CD4-positive, alpha-beta T cell treated with Interleukin-4 for 1 hour (primary cell): ENCODE results near the gene KSR1.
"Not testable (repeated sequence)": the region's sequence is repeated elsewhere in the genome, so short reads cannot be mapped to it uniquely, and the experiment has no call there.

Experiments used
- DNase-seq, 2 donors: peaks; one replicate each; pipeline ENCODE4 v3.0.0-alpha.2; 2020 to 2022

Gene KSR1

DNA sequence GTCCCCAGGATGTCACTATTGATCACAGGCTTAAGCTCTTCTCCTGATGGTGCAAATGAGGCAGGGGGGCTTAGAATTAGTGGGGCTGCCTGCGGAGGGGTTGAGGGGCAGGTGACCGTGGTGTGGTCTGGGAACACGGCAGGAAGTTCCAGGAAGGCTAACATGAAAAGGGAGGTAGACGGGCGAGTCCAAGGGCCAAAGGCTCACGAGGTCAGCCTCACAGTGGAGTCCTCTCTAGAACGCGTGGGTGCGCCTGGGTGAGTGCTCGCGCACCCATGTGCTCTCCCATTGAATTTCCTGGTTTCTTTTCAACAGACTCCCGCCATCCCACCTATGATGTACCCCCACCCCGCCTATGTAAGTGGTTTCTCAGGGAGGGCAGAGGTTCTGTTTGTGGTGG is 190.0 kb downstream of the KSR1 start:
- DNase-seq, result no peak

DNA sequence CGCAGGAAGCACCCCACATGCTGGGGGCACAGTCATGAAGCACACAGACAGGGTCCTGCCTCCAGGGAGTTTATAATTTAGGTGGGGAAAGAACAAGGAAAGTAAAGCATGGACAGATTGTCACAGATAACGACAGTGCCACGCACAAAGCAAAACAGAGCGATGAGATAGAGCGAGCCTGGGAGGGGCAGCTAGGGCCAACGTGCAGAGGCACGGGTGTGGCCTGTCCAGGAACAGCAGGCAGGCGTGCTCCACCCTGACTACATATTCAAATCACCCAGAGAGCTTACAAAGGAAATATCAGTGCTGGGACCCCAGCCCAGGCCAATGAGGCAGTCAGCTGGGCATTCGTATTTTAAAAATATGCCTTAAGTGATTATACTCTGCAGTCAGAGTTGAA is 191.5 kb downstream of the KSR1 start:
- DNase-seq, result no peak

DNA sequence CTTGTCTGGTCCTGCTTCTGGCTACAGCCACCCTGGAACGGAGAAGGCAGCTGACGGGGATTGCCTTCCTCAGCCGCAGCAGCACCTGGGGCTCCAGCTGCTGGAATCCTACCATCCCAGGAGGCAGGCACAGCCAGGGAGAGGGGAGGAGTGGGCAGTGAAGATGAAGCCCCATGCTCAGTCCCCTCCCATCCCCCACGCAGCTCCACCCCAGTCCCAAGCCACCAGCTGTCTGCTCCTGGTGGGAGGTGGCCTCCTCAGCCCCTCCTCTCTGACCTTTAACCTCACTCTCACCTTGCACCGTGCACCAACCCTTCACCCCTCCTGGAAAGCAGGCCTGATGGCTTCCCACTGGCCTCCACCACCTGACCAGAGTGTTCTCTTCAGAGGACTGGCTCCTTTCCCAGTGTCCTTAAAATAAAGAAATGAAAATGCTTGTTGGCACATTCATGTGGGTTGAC is 192.9 kb downstream of the KSR1 start:
- not testable (repeated sequence) for DNase-seq

DNA sequence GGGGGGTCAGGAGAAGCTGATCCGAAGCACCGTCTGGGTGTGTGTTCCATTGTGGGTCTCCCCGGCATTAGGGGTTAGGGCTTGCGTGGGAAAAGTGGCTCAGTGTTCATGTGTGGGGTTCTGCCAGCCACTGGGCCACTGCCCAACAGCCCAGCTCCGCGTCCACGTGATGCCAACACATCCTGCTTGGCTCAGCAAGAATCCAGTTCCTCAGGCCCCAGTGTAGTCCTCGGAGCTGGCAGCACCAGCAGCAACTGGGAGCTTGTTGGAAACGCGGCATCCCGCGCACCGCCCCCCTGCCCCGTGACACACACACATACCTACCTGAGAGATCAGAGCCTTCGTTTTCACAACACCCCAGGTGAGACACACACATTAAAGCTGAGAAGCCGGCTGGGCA is 193.7 kb downstream of the KSR1 start:
- DNase-seq, result no peak

DNA sequence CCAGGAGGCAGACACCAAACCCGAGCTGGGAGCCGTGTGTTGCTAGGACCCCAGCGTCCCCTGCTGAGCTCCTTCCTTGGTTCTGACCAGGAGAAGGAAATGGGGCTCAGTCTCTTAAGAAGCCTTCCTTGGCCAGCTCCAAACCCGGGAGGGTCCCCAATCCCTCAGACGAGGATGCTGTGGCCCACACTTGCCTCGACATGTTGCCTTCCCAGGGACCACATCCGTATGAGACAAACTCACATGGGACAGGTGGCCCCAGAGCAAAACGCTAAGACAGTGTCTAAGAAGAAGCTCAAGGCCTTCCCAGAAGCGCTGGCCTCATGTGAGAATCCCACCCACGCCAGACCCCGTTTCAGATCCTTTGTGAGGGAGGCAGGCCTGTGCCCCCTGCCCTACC is 194.6 kb downstream of the KSR1 start:
- no peak for DNase-seq

DNA sequence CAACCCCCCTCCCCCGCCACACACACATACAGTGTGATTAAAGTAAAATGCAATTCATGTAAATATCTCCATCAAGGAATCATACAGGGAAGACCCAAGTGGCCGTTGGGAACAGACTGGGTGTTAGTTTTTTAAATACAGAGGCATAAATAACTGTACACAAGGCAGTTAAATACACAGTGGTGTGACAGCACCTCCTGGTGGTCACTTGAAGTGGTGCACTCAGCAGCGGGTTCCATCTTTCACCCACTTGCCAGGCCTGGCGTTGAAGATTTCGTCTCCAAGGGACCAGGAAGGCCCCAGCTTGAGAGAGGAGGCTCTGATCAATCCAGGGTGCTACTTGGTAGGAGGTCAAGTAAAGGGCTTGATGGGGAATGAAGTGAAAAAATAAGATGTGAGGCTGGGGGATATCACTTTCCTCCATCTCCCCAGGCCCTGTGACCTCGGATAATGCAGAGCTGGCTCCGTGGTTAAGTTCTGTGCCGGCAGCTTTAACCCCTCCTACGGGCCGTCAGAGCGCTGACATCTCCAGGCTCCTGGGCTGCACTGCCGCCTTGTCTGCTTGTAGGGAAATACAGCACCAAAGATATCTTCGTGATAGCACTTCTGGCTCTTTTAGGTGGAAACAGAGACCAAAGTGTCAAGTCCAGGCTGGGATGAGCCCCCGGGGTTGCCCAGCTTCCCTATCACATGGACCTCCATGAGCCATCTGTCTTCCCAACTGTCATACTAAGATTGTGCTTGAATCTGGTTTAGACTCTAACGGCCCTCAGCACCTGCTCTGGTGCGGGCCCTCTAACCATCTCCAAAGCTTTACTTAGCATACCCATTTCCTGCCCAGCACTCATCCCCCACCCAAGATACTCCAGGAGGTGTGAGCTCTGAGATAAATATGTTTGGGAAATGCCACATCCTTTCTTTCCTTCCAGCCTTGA is 195.4 kb downstream of the KSR1 start:
- DNase-seq, result peak; percentile 69

DNA sequence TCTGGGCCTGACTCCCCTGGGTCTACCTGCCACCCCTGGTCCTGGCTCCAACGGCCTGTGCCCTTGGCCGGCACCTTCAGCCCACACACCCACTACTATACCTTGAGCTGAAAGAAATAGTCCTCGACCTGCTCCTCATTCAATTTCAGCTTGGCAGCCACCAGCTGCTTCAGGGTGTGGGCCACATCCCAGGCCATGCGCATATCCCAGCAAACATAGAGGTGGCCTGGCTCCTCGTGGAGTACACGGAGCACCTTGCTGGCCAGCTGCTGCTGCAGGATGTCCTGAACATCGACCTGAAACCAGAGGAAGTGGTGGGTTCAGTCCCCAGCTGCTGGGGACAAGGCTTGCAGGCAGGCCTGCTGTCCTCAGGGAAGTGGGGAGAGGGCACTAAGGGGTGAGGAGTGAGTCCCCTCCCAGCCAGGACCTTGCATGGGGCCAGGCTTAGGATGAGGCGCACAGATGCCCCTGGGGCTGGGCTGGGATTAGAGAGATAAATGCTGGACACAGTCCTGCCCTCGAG is 197.3 kb downstream of the KSR1 start:
- not testable (repeated sequence) for DNase-seq

DNA sequence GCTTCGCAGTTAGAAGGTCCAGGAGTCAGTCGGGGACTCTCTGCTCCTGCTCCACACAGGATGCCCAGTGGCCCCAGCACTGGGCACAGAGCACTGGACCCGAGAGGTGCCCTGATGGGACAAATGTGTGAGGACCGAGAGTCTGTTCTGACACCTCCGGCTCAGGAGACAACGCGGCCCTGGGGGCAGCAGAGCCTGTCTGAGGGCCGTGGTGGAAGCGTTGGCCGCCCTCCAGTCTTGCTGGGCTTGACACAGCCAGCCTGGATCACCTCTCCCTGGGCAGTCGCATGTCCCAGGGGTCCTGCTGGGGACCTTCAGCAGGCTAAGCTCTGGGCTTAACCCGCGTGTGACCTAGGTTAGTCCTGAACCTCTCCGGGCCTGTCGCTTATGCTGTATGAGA is 197.9 kb downstream of the KSR1 start:
- no peak for DNase-seq

DNA sequence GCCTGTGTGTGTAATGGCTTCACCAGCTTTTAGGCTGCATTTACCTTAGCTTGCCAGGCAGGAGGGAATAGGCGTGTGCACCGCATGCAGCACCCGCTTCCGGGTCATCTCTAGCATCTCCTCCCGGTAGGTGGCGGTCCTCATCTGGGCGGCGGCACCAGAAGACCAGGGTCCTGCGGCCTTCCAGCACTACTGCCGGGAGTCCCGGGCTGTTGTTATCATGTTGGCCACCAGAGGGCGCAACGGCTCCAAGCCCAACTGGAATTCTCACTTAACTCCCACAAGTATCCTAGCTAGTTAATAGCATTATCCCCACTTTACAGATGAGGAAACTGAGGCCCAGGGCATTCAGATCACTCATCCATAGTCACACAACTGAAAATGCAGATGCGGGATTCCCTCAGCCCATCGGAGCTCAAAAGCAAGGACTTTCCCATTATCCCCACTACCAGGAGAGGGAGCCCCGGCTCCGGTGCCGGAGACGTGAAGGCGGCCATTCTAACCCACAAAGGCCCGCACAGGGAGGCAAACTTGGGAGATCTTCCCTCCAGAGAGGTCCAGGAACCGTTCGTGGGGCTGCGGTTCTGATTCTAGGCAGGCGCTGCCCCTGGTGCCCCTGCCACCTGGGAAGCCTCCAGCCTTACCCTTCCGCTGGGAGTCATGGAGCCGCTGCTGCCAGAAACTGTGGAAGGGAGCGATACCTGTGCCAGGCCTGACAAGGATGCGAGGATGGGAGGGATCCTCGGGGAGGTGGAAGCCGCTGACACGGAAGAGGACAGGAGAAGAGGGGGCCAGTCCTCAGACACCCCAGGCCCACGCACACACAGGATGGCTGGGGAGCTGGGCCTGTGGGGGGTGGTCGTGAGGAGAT is 198.6 kb downstream of the KSR1 start:
- DNase-seq, result peak; percentile 62 to 69

DNA sequence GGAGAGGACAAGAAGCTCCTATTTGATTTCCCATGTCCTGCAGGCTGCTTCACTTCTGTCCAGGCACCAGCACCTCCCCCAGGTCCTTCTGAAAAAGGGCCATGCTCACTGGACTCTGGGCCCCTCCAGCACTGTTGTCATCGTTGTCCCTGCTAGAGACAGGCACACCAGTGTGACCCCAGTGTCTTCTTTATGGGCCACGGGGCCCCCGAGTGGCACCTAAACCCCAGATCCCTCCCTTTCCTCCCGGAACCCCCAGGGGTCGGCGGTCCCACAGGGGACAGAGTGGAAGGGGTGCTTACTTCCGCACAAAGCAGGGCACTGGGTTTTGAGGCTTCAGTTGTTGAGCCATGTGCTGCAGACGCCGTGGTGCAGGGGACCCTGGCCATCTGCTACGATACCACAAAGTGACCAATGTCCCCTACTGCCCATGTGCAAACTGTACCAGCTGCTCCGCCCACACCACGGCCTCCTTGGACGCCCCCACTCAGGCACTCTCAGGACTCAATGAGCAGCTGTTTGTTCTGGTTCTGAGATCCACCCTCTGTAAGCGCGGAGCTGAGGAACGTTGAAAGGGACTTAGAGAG is 199.4 kb downstream of the KSR1 start:
- DNase-seq, result not testable (repeated sequence)

DNA sequence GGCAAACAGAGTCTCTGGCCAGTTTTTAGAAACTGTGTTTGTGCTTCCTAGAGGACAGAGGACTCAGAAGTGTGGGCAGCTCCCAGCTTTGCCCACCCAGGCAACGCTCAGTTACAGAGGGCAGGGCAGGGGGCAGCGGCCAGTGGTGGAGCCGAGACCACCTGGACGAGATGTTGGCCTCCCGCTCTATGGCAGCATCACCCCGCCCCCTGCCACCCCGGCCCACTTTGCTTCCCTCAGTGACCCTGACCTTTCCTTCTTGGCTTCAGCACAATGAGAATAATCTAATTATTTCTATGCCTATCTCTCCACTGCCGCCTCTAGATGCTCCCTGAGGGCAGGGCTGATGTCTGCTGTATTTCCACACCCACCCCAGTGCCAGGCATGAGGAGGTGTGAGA is 200.4 kb downstream of the KSR1 start:
- DNase-seq, result not testable (repeated sequence)

DNA sequence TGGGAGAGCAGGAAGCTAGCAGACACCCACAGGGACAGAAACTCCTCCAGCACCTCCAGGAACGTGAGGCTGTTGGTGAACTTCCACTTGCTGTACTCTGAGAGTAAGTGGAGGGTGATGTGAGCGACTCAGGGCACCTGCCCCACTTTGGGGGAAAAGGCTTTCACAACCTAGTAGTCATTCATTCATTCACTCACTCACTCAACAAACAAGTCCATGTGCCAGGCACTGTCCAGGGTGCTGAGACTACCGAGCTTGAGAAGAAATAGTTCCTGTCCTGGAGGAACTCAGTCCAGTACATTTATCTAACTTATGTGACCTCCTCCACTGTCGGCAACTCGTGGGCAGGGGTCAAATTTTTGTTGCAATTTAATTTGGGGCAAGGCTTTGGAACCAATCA is 201.4 kb downstream of the KSR1 start:
- DNase-seq, result no peak

DNA sequence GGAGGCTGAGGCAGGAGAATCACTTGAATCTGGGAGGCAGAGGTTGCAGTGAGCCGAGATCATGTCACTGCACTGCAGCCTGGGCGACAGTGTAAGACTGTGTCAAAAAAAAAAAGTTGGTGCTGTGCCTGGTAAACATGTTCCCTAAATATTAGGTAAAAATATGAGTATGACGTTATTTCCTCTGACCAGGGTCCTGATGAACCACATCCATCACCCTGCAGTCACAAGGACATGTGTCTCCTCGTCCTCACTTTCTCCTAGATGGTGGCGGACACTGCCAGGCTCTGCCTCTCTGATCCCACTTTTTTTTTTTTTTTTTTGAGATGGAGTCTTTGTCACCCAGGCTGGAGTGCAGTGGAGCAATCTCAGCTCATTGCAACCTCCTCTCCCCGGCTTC is 203.4 kb downstream of the KSR1 start:
- DNase-seq, result no peak

DNA sequence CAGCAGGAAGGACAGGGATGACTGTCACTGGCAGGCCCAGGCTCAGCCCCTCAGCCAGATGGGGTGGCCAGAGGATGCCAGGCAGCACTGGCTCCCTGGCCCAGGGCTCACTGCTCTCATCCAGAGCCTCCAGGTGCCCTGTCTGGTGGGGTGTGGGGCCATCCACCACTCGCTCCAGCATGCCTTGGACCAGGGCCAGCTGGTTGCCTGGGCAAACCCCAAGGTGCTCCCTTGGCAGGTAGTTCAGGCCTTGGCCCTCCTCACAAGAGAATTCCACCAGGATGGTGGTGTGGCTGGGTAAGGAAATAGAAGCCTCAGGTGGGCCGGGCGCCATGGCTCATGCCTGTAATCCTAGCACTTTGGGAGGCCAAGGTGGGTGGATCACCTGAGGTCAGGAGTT is 204.2 kb downstream of the KSR1 start:
- no peak for DNase-seq

DNA sequence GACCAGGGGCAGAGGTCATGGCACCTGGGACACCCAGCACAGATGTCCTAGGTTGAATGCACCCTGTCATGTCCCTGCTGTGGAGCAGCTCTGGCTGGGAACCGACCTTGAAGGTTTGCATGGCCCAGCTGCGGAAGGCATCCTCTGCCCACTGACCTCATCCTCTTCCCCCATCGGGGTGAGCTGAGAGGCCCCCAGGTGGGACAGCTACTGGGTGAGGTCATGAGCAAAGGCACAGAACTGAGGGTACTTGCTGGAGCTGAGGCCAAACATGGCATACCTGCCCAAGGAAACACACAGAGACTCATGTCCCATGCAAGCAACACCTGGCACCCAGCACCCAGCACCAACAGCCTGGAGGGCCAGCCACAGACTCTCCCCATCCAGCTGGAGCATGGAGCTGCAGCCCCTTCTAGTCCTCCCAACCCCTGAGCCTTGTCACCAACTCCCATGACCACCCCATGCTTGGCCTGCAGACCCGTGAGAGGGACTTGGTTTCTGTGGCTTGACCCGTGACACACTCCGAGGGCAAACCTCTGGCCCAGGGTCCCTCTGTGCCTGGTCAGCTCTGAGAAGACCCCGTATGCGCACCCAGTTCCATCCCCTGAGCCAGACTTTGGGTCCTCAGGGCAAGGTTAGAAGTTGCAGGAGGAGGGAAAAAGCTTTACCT is 207.8 kb downstream of the KSR1 start:
- no peak for DNase-seq

DNA sequence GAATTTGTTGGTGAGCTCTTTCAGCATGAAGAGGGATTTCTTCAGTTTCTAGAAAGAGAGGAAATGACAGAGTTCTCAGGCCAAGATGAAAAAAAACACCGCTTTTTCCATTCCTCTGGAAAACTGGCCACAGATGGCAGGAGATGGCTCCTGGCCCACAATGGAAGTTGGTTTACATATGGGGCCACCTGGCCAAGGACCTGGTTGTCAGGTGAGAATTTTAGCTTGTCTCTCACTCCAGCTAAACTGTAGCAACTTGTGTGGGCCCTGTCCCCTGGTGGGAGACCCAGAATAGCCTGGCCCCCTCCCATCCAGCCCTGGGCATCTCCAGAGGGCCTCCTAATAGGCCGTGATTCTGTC is 208.3 kb downstream of the KSR1 start:
- DNase-seq, result no peak

DNA sequence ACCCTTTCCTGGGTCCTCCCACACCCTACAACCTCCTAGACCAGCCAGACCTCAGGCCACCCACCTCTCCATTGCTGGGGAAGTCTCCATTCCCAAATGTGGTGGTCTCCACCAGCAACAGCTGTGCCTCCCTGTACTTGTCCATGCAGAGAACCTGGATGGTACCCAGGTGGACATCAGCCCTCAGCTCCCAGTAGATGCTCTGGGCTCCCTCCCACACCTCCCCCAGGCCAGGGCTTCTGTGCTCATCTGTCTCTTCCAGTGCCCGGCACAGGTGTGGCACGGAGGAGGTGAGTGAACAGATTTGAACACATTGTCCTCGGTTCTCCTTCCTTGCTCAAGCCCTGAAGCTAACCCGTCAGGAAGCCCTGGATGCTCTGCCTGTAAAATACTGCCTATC is 209.3 kb downstream of the KSR1 start:
- DNase-seq, result no peak

DNA sequence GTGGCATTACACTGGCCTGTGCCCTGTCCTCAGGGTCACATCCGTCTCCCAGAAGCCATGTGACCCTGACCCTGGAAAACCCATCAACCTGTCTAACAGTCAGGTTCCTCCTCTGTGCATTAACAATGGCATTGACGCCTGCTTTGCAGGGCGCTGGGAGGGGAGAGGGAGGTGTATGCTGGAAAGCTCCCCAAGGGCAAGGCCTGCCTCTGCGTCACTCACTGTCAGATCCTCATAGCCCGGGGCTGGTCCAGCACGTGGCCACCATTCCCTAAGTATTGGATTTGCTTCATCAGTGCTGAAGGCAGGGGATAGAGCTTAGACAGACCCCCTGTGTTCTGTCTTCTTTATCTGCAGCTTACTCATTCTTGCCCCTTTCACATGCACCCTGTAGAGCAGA is 210.0 kb downstream of the KSR1 start:
- DNase-seq, result not testable (repeated sequence)

DNA sequence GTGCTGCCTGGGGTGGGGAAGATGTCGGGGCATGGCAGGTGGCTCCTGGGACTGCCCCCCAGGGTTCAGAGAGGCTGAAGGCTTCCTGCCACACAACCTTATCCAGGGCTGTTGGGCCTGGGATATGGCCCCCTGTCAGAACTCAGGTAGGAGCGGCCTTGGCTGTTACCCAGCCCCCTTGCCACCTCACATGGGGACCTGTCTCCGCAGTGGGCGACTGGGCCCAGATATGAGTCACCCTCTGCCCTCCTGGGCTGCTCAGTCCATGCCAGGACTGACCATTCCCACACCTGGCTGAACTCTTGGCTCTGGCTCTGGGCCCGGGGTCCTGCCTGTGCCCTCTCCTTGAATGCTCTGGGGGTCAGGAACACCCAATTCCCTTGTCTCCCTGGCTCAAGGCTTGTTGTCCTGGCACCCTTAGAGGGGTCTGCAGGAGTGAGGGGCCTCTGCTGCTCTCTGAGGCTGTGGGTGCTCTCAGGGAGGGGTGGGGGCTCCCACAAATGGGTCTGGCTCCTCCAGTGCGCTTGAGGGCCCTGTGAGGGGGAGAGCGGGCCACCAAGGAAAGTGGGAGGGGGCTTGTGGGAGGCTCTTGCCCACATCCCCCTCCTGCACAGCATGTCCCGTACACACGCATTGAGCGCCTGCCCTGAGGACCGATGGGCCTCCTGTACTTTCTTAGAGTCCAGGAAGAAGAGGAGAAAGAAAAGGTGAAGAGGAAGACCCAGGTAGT is 210.7 kb downstream of the KSR1 start:
- DNase-seq, result no peak

DNA sequence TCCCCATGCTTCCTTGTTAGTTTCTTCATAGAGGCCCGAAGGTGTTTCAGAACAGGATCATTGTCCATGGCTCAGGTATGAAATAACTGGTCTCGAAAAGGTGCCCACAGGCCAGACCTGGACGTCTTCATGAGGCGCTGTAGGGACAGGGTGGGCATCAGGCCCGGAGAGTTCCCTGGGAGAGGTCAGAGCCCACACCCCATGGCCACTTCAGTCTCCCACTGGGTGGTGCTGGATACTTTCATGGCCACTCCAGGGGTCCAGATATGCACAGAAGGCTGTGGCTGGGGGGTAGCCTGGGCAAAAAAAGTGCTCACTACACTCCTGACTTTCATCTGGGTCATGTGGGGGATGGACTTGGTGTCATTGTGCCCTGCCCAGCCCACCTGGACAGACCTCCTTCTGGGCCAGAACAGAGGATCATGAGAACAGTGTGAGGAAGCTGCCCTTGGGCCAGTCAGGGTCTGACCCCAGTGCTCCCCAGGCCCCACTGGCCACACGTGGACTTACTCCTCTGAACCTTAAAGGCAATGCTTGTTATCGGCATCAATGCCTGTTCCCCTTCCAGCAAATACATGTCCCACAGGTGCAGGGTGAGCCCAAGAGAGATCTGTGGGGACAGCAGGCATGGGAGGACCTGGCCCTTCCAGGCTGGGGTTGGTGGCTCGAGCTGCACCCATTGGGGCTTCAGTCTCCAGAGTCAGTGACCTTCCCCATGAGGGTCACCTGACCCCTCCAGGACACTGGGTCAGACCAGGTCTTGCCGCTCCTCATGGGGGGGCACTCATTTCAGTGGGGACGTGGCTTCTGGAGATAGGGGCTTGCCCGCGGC is 211.6 kb downstream of the KSR1 start:
- no peak for DNase-seq

DNA sequence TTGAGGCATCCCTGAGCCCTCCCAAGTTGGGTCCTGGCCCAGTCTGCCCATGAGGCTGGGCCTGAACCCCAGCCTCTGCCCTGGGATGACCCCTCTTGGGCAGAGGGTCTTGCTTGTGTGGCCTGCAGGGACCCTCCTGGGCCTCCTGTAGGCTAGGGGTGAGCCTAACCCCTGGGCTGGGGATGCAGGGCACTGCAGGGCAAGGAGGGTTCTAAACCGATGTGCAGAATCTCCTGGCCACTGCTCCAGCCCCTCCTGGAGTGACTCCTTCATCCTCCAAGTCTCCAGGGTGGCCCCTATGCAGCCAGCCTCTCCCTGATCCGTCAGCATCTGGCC is 212.2 kb downstream of the KSR1 start:
- no peak for DNase-seq
